ENCODE measurements around the gene AGK.
A peak's percentile ranks its signal among the peaks of the same experiment; 100 is the strongest.
"Not testable (repeated sequence)": the region's sequence is repeated elsewhere in the genome, so short reads cannot be mapped to it uniquely, and the experiment has no call there.

Gene AGK

DNA sequence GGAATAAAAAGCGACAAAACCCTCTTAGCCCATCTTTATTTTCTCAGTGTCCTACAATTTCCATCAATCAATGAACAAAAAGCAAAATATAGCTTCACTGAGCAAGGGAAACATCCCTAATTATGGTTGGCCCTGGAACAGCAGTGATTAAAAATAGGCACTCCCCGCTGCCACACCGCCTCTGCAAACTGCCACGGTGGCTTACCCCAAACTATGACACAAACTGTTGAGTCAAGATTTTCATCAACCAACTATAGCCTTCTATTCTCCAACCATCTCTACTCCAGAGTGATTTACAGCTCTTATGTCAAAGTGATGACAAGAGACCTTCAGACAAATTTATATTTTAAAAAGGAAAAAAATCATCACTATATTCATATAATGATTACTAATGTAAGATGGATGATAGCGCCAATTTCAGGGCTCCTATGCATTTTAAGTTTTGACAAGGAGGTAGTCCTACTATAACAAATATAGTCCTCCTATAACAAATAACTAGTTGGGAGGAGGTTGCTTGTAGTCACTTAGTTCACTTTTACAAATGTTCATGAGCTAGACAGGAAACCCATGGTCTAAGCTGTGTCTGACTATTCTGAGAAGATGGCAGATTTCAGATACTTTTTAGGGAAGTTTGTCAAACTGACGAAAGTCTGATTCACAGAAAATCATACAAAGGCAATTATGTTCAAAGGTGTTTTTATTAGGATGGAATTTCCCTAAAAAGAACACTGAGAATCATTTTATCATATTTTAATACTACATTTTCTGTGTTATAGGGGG, 124.4 kb downstream of the AGK start:
- DNase-seq, result no peak

DNA sequence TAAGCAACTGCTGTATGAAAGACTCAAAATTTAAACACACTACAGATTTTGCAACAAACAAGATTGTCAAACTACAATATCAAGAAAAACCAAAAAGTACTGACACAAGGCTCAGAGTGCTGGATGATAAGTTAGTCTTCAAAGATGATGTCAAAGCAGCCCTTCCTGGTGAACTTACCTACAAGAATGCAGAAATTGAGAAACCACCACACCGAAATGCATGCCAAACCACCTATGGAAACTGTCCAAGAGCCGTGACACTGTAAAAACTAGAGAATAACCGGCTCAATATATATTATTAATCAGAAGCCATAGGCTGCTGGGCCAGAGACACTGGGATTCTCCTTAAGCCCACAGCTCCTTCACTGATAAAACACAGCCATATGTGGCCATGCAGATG, 125.4 kb downstream of the AGK start:
- DNase-seq, result no peak

DNA sequence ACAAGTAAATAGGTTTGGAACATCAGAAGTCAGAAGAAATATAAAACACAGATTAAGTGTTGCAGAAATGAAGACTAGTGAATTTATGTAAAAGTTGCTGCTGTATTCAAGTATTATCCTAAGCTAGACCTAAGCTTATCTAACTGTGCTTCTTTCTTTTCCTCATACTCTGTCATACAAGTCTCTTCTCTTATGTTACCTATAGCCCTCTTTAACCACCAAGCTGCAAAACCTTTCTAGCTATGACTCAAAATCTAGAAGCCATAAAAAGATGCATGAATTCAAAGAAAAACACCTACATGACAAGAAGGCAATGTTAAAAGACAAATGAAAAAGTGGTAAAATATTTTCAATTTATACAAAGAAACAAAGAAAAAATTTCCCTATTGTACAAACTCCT, 127.8 kb downstream of the AGK start:
- no peak for DNase-seq

DNA sequence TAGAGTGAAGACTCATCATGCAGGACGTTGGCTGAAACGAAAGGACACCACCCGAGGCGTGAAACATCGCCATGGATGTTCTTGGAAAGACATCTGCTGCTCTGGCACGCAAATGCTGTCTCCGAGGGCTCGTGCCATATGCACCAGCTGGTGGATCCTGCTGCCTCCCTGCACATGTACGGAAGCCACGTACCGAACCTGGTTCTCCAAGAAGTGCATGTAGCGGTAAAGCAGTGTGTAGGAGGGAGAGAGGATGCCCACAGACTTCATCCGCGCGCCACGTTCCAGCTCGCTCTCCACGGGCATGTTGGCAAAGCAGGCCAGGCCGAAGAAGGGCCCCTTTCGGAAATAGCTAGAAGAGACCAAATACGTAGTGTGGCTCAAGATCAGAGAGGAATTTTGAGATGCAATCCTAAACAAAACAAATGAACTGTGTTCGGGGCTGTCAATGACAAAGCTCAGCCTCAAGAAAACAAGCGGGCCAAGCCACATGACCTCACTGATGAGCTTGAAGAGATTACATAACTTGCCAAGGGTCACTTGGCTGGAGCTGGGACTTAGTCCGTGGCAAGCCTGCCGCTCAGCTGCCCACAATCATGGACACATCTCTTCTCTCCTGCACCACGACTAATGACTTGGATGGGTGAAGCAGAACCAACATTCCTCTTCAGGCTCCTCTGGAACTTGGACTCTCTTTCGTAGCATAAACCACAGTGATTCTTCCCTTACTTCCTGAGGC, 134.2 kb downstream of the AGK start:
- DNase-seq, result no peak

DNA sequence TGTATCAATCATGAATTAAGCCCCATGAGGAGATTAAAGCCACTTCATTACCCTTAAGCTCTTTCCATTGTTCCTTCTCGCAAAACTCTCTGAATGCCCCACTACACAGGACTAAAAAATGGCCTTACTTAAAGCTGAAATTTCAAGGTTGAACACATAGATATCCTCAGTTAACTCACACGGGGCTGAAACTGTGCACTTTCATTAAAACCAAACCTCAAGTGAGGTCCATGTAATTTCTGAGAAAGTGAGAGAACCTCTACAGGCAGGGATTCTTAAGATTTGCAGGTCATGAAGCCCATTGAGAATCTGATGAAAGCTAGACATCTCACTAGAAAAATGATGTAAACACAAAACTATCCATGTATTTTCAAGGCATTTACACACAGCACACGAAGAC, 134.9 kb downstream of the AGK start:
- no peak for DNase-seq

DNA sequence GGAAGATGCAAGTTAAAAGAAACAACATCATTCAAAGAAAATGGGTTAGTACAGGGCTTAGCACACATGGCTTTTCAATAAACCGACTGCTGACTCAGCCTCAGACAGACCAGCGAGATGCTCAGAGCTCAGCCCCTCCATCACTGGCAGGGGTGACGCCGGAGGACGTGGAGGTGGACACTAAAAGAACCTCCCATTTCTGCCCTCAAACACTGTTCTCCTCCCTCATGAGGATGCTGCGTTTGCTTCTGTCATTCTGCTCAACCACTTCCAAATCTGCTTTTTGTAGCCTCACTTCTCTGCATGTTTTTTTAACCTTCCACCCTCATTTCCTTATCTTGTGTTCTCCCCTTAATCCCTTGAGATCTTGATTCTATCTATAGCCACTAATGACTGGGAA, 135.5 kb downstream of the AGK start:
- no peak for DNase-seq

DNA sequence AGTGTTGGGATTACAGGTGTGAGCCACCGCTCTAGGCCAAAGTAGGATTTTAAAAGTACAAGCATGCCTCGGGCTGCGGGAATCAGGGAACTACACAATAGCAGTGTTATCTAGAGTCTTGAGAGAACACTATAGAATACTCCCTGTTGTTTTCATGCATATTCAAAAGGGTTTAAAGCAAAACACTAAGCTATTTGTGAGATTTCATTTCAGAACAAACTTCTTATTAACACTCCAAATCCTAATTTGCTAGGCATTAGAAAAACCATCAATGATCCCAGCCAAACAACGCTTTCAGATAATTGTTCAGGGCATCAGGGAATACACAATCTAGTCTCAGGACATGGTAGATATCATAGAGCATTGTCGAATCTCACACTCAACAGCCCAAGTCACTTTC, 136.8 kb downstream of the AGK start:
- no peak for DNase-seq

DNA sequence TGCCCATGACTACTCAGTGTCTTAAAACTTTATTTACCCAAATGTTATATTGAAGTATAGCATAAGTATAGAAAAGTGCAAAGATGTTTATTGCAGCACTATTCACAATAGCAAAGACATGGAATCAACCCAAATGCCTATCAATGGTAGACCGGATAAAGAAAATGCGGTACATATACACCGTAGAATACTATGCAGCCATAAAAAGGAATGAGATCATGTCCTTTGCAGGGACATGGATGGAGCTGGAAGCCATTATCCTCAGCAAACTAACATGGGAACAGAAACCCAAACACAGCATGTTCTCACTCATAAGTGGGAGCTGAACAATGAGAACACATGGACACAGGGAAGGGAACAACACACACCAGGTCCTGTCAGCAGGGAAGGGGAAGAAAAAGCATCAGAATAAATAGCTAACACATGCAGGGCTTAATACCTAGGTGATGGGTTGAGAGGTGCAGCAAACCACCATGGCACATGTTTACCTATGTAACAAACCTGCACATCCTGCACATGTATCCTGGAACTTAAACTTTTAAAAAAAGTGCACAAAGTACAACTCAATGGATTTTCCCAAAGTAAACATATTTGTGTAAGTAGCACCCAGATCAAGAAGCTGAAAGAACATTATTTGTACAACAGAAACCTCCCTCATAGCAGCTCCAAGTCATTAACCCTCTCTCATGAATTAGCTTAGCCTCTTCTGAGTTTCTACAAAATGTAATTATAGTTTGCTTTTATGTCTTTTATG, 138.0 kb downstream of the AGK start:
- not testable (repeated sequence) for DNase-seq

DNA sequence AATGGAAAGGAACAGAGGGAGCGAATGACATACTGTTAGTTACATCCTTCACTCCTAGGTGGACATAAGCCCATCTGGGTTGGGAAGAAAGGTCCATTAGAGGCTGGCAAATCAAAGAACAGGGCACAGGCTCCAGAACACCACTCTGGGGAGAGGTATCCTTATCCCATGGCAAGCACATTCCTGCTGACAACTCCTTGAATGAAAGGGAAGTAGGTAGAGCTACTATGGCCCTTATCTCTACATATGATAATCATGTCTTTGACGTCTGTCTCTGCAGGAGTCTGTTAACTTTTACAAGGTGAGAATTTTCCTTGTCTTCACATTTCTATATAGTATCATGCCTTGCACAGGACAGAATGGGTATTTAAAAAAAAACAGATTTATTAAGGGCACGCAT, 140.3 kb downstream of the AGK start:
- DNase-seq, result no peak

DNA sequence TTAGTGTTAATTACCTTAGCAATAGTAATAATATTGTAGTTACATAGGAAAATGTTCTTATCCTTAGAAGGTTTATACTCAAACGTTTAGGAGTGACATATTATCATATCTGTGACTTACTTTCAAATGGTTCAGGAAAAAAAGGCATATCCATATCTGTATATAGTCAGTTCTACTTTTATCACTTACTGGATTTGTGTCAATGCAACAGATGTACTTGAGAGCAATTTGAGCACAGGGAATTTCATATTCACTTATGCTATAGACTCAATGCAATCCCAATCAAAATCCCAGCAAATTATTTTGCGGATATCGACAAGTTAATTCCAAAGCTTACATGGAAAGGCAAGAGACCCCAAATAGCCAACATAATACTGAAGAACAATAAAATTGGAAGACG, 140.8 kb downstream of the AGK start:
- DNase-seq, result no peak

DNA sequence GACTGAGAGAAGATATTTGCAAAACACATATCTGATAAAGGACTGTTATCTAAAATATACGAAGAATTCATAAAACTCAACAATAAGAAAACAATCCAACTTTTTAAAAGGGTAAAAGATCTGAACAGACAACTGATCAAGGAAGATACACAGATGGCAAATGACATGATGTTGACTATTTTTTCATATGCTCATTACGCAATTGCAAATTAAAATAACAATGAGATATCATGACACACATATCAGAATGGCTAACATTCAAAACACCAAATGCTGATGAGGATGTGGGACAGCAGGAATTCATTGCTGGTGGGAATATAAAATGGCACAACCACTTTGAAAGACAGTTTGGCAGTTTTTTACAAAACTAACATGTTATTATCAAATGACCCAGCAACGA, 141.9 kb downstream of the AGK start:
- no peak for DNase-seq

DNA sequence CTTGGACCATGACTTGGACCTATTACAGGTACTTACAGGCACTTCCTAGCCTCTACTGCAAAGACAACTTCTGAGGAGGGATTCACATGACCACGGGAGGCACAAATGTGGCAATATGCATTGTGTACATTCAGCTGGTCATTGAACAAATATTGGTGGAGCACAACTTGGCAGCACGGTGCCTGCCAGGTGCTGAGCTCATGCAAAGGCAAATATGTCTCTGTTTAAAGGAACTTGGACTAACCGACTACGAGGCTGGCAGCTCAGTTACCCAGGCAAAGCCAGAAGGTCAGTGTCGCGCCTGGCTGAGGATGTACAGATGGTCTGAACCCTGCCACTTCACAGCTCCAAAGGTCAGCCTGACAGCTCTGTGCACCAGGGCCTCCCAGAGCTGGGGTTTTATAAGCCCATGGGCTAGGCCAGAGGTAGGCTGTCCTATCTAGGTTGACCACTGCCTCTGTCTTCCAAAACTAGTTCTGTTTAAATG, 144.6 kb downstream of the AGK start:
- no peak for DNase-seq

DNA sequence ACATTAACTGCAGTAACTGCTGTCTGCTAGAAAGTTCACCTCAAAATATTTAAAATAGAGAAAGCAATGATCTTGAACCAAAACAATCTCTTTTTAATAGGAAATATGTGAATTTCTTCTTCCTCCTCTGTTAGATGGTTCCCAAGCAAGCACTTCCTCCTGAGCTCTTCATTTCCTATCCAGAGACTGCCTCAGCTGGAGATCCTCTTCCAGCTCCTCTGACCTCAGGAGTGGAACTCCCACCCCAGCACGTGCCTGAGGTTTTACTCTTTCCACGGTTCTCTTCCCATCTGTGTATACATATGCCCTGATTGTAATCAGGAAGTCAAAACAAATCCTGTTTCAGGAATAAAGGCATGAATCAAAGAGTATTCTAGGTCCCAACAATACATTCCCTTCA, 145.1 kb downstream of the AGK start:
- DNase-seq, result no peak

DNA sequence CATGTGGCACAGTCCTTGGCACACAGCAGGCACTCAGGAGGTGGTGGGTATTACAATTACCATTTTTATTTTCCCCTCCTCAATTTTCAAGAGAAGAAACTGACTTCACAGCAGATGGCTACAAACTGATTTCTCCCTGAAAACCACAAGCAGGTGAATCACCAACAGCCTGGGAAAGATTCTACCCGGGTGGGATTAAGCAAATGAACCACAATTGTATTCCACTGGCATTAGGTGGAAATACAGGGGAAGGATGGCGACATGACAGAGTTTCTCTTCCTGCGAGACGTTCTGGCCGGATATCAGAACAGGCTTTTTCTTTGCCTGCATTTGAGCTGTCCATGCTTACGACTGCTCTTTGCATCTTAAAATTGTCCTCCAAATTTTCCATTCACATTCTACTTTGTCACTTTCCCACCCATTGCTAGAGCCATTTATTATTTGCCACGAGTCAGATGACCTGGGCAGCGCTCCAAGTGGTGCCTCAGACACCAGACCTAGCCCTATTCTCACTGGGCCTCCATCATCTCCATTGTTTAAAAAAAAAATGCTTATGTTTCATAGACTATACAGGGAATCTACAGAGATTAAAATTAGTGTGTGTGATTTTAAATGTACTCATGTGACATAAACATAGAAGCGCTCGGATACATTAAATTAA, 146.1 kb downstream of the AGK start:
- DNase-seq, result no peak

DNA sequence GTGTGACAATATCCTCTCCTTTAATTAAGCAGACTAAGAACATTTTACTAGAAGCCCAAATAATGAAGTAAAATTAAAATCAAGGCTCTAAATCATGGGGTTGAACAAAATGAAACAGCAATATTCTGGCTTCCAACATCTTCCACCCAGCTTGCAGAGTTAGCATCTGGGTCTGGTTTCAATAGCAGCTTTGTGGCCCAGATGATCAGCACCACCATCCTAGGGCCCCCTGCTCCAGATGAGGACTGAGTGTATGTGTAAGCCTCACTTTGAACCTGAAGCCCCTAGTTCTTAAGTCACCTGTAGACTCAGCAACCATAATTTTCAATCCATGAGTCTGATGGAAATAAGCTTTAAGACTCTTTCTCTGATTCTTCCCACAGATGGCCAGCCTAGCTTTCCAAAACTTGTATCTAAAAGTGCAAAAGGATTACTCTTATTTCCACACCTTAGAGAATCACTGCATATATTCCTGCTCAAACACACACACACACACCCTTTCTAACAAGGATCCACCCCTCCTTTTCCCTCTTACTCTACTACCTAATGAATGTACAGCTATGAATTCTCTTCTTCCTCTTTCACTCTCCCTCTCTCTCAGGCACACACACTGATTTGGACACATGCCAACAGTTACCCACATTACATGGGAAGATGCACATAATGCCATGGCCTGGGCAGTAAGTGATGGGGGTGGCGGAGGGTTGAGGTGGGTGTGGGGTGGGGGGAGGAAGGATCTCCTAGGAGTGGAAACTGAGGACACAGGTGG, 147.2 kb downstream of the AGK start:
- no peak for DNase-seq

DNA sequence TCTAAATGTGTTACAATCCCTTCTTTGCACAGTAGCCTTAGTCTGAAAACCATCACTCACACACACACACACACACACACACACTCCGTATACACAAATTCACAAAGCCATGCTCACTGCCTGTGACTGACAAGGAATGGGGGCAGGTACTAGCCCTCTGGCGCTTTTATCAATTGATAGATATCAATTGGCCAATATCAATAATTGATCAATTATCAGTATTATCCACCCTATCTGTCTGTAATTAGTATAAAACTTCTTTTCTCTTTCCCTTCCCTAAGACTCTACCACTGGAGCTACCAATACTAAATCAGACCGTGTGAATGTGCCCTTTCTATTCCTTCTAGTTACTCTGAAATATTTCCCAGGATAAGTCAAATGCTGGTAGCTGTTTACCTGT, 148.7 kb downstream of the AGK start:
- DNase-seq, result no peak

DNA sequence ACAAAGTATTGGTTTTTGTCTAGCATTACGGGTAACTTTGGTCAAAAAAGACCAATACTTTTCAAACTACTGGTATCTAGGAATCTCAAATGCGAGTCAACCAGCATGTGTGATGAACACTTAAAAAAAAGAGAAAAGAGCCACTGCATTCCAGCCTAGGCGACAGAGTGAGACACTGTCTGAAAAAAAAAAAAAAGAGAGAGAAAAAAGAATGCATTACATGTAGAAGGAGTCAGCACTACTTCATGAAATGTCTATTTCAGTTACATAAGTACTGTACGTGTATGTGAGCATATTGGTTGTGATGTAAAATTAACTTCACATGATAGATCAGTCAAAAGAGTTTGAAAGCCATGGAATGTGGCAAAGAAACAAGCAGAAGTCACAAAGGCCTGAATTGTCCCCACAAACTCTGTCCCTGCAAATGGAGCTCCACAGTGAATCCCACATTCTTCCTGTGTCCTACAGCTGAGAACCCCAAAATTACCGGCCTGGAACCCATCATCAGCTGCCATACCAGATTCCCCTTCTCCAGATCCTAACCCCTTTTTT, 149.2 kb downstream of the AGK start:
- DNase-seq, result no peak

DNA sequence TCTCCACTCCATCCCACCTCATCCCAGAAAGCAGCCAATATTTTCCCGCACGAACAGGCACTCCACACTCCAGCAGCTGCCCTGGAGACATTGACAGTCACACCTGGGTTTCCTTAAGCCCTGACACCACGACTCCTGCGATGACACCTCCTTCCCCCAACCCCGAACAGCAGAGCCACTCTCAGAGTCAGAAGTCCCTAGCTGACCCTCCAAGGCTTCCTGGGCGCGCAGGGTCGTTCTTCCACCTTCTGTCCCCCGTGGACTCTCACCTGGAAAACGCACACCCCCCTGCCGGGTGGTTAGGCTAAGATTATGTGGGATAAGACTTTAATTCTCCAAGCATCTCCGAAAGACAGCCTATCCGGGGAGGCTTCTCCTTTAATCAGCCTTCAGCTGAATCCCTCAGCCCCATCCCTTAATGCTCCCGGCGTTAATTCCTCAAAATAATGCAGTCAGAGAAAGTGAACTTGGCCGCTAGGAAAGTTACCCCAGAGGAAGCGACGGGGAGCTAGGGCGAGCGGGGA, 149.7 kb downstream of the AGK start:
- DNase-seq, result peak; percentile 36

DNA sequence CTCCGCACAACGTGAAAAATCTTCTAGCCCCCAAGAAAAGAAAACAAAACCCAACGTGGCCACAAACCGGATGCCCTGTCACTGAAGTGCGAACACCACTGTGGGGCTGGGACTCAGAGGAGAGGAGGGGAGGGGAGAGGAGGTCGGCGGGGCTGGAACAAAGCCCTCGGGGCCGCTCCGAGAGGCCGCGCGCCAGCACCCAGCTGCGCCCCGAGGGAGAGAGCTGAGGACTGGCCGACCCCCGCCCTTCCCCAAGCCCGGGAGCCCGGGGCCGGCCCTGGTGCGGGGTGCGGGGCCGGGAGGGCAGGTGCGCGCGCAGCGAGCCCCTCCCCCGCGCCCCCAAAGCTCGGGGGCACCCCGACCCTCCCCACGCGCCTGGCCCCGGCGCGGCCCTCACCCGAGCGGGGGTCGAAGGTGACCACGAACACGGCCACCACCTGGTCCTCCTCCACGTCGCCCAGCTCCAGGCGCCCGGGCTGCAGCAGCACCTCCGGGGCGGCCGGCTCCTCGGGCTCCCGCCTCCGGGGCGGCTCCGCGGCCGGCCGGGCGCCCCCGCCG, 150.4 kb downstream of the AGK start:
- DNase-seq, result peak; percentile 69

DNA sequence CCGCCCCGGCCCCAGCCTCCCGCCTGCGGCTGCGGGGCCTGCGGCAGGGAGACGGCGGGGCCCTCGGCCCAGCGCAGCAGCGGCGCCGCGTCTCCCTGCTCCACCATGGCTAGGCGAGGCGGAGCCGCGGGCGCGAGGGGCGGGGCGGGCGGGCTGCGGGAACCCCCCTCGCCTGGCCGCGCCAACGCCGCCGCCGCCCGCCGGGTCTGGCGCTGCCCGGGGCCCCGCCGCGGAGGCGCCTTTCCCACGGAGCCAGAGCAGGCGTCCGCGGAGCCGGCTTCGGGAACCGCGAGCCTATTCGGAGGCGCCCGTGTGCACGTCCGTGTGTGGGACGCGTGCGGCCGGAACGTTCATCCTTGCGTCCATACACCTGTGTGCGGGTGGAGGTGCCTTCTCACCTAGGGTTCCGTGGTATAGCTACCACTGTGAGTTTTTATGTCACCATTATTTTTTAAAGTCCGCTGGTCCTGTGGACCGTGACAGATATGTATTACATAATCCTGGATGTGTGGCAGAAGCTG, 150.9 kb downstream of the AGK start, which contains the start of gene DENND11:
TSS of gene DENND11 (minus strand) at position 120 of the 521 bp plus-strand sequence. CDS start at position 107, 13 bp downstream.
- peak; percentile 69 for DNase-seq

DNA sequence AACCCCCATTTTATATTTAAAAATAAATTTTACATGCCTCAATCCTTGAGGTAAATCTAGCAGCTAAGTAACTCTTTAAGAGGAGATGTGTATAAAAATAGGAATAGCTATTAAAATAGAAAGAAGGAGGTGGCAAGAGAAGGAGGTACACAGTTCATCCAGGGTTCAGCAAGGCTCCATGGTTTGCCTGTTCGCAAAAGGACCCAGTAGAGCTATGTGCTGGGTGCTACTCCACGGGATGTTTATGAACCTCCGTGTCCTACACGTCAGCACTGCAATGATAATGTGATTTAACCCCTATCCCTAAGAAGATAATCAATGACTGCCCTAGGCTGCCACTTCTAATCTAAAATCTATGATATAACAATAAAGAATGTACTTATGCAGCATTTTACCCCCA, 151.7 kb downstream of the AGK start:
- DNase-seq, result no peak
